ENCODE results near the gene PHLPP1.

The PHLPP1 gene

DNA sequence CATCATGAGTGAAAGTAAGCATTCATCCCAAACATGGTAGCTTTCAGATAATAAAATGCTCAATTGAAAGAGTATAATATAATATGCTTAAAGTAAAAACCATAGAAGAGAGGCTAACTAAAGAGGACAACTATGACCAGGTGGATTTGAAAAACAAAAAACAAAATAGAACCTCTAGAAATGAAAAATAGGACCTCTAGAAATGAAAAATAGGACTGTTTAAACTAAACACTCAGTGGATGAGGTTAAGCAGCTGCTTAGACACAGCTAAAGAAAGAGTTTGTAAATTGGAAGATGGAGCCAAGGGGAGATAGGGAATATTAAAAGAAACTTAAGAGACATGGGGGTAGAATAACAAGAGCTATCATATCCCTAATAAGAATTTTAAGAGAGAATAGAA, 302.6 kb downstream of the PHLPP1 start:
- no peaks in the 10 kb centered on the region for H3K9me3 ChIP-seq (ENCODE audit: control insufficient read depth, insufficient read depth, low read length)
- no peak for DNase-seq (ENCODE audit: low read depth, low spot score)
- no peaks in the 10 kb centered on the region for H3K27me3 ChIP-seq (ENCODE audit: control insufficient read depth, insufficient read depth, low read length)
- no peak overlapping the region for H3K4me3 ChIP-seq (ENCODE audit: low read length)
- no peak overlapping the region for H3K27ac ChIP-seq (ENCODE audit: low read length)
- H3K4me1 ChIP-seq (ENCODE audit: control insufficient read depth, insufficient read depth, low read length): no peaks in the 10 kb centered on the region
- no peaks in the 10 kb centered on the region for H3K36me3 ChIP-seq (ENCODE audit: control insufficient read depth, insufficient read depth, low read length)

DNA sequence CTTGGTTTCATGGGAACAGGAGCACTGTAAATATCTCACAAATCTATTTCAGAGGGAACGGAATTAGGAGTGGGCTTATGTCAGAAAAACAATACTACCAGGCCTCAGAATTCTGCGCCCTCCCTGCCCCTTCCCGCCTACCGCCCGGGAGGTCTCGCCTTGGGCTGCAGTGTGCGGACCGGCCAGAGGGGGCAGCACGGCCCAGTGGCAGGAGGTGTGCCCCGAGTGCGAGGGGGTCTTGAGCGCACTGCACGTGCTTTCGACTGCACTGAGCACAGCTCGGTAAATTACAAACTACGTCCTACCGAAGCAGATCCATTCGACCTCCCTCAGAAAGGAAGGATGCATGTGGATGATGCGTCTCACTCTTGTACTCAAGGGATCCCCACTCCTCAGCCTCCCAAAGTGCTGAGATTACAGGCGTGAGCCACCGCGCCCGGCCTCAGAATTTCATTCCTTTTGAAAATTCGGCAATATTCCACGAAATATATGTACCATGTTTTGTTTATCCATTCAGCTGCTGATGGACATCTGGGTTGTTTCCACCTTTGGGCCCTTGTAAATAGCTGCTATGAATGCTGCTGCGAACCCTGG, 307.2 kb downstream of the PHLPP1 start:
- no peak for DNase-seq (ENCODE audit: low read depth, low spot score)
- Histone ChIP-seq H3K36me3 (ENCODE audit: control insufficient read depth, insufficient read depth, low read length) (no peaks in the 10 kb centered on the region), H3K27me3 (ENCODE audit: control insufficient read depth, insufficient read depth, low read length) (no peaks in the 10 kb centered on the region), H3K4me3 (ENCODE audit: low read length) (no peak overlapping the region), H3K27ac (ENCODE audit: low read length) (no peak overlapping the region), H3K4me1 (ENCODE audit: control insufficient read depth, insufficient read depth, low read length) (no peaks in the 10 kb centered on the region), H3K9me3 (ENCODE audit: control insufficient read depth, insufficient read depth, low read length) (no peaks in the 10 kb centered on the region)
- WGBS (ENCODE audit: insufficient coverage, insufficient read length): no CpG with 5 or more reads among the region's 26 CpGs

DNA sequence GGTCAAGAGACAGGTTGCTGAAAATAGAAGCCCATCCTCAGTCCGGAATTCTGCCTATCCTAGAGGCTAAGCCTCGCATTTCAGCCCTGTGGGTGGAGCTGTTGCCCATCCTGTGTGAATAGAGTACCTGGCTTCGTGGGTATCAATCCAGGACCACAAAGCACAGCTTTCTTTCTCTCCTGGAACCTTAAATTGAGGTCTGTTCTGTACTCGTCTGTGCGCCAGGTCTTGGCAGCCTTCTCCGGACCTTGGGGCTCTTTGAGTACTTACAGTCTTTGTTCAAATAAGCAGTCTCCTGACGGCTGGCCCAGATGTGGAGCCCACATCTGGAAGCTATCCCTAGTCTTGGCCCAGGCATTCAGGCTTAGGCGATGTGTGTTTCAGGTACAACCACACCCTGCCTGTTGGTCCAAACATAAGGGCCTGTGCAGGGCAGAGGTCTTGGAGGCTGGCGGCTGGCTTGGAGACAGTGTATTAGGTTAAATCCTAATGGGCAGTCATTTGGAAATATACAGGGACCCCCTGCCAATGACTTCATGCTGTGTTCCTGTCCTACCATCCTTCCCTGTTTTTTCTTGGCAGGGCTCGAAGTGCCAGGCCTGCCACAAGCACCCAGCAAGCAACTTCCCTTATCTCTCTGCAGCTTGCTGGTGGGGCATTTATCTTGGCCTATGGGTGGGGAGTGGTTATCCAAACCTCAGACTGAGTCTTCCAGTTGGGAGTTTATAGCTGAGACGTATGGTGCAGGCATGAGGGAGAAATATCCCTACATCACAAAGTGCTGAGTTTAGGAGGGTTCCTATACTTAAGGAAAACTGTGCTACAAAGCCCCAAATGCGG, 310.1 kb downstream of the PHLPP1 start:
- Histone ChIP-seq H3K4me1 (ENCODE audit: control insufficient read depth, insufficient read depth, low read length) (no peaks in the 10 kb centered on the region), H3K27me3 (ENCODE audit: control insufficient read depth, insufficient read depth, low read length) (no peaks in the 10 kb centered on the region), H3K27ac (ENCODE audit: low read length) (no peak overlapping the region), H3K4me3 (ENCODE audit: low read length) (no peak overlapping the region), H3K36me3 (ENCODE audit: control insufficient read depth, insufficient read depth, low read length) (no peaks in the 10 kb centered on the region), H3K9me3 (ENCODE audit: control insufficient read depth, insufficient read depth, low read length) (no peaks in the 10 kb centered on the region)
- no CpG with 5 or more reads among the region's 12 CpGs for WGBS (ENCODE audit: insufficient coverage, insufficient read length)
- DNase-seq (ENCODE audit: low read depth, low spot score): no peak

DNA sequence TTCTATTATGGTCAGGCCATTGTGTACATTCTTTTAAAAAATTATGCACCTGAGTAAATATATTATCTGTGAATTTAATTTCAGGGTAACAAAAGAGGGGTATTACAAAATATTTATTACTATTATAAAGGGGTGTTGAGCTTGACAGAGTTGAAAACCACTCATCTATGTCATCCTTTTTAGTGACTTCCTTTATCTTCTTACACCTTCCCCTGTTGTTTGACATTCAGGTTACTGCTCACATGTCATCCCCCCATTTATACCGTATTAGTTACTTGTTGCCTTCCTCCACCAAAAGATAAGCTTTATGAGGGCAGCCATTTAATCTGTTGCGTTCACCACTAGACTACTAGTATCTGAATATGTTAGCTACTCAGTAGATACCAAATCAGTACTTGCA, 313.0 kb downstream of the PHLPP1 start:
- no peaks in the 10 kb centered on the region for H3K9me3 ChIP-seq (ENCODE audit: control insufficient read depth, insufficient read depth, low read length)
- H3K27ac ChIP-seq (ENCODE audit: low read length): no peak overlapping the region
- H3K4me3 ChIP-seq (ENCODE audit: low read length): no peak overlapping the region
- H3K36me3 ChIP-seq (ENCODE audit: control insufficient read depth, insufficient read depth, low read length): no peaks in the 10 kb centered on the region
- no peaks in the 10 kb centered on the region for H3K27me3 ChIP-seq (ENCODE audit: control insufficient read depth, insufficient read depth, low read length)
- no peak for DNase-seq (ENCODE audit: low read depth, low spot score)
- H3K4me1 ChIP-seq (ENCODE audit: control insufficient read depth, insufficient read depth, low read length): no peaks in the 10 kb centered on the region
- no CpG with 5 or more reads among the region's 2 CpGs for WGBS (ENCODE audit: insufficient coverage, insufficient read length)
